UCSD-AML1 (cell line): ENCODE data around the gene EXOC6B.
"Not testable (repeated sequence)": the region's sequence is repeated elsewhere in the genome, so short reads cannot be mapped to it uniquely, and the experiment has no call there.

Source experiments
- DNase-seq: peaks from one replicate; lab custom pipeline; 2025; ENCODE audit not compliant: unreplicated experiment; lab: John Stamatoyannopoulos, UW

The EXOC6B gene

DNA sequence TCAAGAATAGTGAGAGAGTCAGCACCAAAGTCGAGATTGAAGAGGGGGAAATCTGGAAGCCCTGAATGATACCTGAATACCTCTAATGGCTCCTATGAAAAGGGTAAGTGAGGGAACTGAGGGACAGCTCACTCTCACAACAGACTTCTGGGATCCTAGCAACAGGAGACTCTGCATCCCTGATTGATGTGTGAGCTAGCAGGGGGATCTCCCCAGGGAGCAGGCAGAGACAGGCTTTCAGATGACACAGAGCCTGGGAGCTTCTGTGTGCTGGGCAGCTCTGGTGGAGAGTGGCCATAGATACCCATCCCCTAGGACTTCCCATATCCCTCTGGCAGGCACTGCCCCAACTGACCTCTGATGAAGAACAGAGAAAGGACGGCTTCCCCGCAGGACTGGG is 206.2 kb downstream of the EXOC6B start:
- no peak for DNase-seq

DNA sequence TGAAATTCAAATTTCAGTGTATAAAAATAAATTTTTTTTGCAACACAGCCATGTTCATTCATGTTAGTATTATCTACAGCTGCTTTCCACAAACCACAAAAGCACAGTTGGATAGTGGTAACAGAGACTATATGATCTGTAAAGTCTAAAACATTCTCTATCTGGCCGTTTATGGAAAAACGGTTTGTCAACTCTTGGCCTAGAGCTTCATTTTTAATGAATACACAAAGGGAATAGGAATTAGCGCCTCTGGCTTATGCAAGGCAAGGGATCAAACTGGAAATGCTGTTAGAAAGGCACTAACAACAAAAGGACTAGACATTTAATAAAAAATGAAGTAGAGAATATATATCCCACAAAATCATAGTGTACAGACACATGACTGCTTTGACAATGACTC is 211.9 kb downstream of the EXOC6B start:
- no peak for DNase-seq

DNA sequence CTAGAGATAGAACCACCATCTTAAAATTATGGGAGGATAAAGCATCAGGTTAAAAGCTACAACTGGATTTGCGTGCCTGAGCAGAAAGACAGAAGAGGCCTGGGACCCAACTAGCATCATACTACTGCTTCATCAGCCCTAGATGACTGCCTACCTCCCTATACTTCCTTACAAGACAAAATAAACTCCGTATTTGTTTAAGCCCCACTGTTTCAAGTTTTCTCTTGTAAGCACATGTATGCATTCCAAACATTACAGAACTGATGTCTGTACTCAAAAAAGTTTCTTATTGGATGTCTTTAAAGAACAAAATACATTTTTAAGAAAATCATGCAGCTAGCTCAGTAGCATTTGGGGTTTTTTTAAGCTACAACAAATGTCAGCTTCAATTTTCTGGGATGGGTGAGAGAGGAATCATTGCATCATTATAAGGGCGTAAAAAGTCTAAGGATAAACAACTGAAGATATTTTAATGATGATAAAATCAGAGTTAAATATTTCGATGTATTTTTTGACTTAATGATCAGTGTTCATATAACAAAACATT is 213.1 kb downstream of the EXOC6B start:
- DNase-seq: no peak

DNA sequence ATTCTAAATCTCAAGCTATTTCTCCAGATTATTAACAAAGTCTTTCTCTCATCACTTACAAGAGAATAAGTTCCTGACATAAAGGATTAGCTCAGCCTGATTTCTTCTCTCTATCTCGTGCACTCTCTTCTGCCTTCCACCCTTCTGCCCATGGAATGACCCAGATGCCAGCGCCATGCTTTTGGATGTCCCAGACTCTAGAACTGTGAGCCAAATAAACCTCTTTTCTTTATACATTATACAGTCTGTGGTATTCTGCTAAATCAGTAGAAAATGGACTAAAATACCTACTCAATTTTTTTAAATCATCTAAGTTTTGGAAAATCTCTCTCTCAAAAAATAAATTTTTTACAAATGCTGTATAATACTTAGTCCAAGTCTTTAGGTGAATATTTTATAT is 218.6 kb downstream of the EXOC6B start:
- no peak for DNase-seq

DNA sequence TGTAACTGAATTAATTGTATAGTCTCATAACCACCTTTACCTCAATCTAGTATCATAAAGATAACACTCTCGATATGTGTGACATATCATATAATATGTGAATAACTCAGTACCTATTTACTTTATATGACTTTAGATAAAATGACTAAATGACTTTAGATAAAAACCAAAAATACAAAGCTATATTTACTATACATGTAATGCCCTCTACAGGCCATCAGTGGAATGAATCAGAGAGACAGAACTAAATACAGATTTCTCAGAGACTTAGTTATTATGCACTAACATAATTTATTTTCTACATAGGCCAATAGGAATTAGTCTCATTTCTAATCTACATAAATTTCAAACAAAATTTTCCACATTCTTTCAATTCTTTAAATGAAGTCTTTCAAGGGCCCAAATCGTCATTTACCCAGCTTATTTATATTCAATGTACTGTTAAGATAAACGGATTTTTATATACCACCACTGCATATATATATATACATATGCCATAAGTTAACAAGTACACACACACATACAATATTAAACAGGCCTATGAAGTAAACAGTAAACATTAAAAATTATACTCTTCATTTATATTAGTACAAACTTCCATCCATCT is 219.9 kb downstream of the EXOC6B start:
- no peak for DNase-seq

DNA sequence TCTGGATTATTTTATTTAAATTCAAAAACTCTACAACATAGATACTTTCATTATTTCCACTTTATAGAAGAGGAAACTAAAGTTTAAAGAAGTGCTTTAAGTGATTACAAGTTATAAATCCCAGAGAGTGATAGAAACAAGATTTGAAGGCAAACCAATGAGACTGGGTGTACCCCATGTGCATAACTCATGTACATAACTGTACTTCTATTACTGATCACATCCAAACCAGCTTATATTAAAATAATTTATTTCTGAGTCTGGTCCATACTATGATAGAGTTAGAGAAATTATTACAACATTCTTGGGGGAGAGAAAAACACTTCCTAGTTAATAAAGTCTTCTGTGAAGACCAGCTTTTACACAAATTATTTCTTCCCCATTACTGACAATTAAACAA is 221.4 kb downstream of the EXOC6B start:
- DNase-seq: no peak

DNA sequence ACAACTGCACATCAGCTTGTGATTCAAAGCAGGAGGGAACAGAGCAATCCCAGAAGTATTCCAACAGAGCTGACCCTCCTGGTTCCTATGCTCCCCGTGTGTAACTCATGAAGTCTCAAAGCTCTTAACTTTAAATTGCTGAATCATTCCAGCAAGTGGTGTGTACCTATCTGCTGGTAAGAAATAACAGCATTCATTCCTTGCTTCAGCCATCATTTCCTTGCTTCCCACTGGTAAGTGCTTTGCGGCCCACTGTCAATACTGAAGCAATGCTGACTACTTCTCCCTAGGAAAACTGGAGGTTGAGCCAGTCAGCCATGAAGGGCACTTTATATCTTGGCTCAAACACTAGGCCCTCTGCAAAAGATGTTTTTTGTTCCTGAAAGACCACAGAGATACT is 222.4 kb downstream of the EXOC6B start:
- DNase-seq: no peak

DNA sequence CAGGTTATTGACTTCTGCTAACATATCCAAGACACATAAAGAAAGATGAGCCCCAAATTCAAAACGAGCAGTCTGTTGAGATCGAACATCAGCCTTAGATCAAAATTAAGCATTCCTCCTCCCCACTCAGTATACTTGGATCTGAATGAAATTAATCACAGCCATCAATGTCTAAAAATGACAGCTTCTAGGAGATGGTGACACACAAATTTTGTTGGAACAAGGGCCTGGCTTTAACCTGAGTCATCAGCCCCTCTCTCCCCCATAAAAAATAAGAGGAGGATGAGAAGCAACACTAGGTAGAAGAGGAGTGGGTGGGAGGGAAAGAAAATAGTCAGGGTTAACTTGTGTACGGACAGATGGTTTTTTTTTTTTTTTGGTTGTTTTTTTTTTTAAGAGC is 223.1 kb downstream of the EXOC6B start:
- DNase-seq: no peak

DNA sequence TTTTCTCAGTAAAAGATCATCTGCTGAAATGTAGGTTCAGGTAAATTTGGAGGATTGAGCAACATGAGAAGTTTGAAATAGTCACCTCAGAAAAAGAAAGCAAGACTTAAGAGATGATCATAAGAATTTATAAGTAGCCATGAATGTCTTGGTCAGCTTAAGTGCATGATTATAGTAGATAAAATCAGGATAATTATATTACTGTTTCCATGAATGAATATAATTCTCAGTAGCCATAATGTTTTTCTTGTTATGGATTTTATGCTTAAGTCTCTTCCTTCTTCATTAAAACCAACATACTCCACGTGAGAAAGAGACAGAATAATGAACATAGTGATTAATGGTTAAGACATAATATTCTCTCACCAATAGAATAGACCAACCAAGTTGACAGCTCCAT is 223.7 kb downstream of the EXOC6B start:
- no peak for DNase-seq

DNA sequence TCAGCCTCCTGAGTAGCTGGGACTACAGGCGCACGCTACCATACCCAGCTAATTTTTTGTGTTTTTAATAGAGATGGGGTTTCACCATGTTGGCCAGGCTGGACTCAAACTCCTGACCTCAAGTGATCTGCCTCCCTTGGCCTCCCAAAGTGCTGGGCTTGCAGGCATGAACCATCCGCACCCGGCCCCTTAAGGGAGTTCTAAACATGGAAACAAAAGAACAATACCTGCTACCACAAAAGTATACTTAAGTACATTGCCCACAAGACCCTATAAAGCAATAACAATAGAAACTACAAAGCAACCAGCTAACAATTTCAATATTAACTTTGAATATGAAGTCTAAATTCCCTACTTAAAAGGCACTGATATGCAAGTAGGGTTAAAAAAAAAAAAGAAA is 242.0 kb downstream of the EXOC6B start:
- DNase-seq: not testable (repeated sequence)

DNA sequence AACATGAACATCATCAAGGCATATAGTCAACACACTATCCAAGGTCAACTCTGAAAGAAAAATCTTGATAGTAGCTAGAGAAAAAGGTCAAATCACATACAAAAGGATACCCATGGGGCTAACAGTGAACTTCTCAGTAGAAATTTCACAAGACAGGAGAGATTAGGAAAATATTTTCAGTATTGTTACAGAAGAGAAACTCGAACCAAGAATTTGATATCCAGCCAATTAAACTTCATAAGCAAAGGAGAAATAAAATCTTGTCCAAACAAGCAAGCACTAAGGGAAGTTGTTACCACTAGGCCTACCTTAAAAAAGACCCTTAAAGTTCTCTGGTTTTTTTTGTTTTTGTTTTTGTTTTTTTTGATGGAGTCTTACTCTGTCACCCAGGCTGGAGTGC is 242.5 kb downstream of the EXOC6B start:
- DNase-seq: no peak

DNA sequence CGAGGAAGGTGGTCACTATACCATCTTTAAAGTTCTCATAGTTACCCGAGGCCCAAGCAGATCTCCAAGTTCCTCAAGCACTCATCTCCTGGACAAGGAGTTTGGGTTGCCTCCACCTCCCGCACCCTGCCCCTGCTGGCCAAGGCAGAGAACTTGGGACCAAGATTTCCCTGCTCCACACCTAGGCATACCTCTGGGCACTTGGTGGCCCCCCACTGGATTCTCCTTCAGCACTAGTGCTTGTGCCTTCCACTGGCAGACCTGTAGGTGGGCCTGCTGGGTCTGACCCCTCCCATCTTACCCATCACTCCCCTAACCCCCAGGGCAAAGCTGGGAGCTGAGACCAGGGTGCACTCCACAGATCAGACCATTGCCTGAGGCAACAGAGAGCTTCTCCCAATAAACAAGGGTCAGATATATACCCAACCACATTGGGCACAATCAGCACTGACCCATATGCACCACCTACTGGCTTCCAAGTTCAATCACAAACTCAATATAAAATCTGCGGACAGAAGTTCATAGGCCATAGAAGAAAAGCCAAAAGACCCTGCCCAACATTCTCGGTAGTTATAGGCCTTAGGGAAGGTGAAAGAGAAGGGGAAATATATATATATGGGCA is 244.2 kb downstream of the EXOC6B start:
- DNase-seq: peak; percentile 8

DNA sequence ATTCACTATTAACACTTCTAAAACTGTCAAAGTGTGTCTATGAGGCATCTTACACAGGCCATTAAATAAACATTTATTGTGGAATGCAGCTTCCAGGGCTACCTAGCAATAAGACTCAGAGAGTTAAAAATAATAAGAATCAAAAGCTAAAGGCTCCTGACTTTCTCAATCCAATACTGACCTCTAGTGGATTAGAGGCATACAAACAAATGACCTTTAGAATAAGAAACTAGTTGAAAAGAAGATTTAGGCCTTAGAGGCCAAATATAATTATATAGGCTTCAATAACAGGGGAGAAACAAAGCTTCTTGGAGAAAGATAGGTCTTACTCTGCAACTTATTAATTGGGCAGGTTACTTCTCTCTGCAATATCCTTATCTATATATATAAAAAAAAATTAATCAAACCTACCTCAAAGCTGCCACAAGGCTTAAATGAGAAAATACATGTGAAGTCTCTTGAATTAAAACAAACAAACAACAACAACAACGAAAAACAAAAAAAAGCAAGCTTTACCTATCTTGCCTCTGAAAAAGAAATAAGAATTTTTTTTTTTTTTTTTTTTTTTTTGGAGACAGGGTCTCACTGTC is 246.1 kb downstream of the EXOC6B start:
- no peak for DNase-seq

DNA sequence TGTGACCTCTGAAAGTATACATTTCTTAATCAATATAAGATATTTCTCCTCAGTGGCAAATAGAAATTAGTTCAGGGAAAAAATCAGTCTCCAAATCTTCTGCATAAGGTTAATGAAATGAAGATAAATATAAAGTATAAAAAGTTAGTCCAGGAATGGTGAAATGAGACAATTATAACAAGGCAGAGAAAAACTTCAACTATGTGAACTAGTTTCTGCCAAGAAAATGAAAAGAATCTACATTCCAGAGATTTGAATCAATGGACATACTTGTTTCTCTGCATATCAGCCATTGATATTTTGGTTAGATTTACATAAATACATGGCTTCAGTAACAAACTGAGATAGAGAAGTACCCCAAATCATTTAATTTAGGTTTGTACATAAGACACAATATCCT is 249.0 kb downstream of the EXOC6B start:
- no peak for DNase-seq

DNA sequence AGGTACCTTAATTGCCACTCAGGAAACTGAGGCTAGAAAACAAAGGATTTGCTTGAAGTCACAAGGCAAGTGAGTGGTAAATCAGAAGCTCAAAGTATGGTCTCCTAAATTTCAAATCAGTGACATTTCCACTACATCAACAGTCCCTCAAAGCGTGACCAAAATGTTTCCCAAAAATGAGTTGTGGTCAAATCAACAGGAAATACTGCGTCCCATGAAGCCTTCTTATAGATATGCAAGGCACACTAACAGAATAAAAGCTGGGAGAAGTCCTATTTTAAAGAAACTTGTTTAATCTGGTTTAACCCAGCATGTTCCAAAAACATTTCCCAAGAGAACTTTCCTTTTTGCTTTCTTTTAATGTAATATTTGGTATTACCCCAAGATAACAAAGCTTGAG is 249.4 kb downstream of the EXOC6B start:
- no peak for DNase-seq

DNA sequence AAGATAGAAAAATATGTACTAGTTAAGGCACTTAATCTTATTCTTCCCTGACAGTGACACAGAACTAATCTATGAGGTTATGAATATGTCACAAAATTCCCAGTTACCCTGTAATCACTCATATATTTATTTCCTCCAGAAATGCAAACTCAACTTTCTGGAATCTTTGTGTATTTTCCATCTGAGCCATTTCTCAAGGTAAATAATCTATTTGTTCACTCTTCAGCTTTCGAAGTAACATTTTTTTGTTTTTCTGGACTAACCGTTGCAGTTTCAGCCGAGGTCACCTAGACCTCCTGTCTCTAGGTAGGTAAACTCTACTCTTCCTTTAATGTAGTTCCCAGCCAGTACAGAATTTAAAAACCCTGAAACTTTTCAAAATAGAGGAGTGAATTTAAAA is 250.9 kb downstream of the EXOC6B start:
- no peak for DNase-seq

DNA sequence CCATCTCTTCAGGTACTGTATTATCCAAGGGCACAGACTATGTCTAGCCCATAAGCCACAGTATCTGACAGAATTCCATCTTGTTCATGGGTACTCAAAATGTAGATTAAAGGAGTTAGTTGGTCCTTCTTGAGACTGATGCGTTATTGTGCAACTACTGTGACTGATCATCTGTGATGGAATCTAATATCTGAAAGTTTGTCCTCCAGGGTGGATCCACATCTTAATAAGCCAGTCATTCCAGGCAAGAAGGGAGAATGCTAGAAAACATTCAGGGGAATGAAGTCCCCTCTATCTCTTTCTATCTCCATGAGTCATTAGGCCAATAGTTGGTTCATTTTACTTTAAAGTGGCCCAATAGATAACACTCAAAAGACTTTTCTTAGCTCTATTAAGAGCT is 252.6 kb downstream of the EXOC6B start:
- no peak for DNase-seq

DNA sequence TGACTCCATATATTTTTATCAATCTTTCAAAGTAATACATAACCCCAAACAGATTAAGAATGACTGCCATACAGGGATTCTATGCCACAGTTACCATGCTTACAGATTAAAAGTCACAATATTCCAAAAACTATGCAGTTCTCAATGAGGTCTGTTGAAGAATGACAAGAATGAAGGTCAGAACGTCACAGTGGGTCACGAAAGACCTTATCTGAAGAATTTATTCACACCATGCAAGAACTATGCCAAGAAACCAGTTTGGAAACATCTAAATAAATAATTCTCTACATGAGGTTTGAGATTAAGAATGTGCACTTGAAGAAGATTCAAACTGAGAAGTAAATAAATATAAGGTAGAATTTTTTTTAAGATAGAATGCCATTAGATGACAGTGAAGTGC is 253.3 kb downstream of the EXOC6B start:
- no peak for DNase-seq

DNA sequence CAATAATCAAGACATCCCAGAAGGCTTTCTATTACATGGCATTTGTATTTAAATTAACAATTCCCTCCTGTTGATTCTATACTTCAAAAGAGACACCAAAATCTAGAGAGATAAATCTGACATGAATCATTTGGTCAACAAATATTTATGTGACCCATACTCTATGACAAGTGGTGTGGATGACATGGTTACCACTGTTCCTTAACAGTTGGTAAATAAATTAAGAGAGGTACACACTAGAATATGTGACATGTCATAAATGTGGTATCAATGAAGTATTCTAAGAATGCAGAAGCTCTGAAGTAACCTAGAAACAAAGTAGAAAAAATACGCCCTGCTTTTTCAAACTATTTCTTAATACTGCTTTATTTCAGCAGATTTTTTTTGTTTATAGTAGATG is 255.4 kb downstream of the EXOC6B start:
- no peak for DNase-seq

DNA sequence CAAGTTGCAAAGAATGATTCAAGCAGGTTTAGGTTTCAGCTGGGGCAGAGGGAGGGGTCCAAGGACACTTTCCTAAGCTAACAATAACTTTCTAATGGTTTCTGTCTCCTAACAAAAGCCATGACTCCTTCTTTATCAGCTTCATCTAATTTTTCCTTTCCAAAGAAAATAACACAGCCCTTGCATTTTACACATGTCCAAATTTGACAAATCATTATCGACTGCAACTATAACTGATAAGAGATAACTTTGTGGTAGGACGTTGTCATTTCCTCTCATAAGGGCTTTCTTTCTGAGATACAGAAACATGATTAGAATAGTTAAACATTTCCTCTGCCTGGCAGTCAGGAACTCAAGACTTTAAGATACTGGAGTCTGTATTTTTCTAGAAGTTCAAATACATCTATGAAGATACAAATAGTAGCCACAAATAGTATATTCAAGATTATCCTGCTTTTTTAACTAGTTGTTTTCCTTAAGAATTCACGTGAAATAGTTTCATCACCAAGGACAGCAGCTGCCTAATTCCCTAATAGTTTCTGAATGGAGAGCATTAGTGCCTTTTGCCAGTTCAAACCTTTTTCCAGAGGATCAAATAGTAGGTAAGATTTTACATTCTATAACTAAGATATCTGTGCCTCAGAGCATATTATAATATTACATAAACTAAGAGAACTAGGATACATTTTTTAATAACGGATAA is 263.2 kb downstream of the EXOC6B start:
- DNase-seq: no peak

DNA sequence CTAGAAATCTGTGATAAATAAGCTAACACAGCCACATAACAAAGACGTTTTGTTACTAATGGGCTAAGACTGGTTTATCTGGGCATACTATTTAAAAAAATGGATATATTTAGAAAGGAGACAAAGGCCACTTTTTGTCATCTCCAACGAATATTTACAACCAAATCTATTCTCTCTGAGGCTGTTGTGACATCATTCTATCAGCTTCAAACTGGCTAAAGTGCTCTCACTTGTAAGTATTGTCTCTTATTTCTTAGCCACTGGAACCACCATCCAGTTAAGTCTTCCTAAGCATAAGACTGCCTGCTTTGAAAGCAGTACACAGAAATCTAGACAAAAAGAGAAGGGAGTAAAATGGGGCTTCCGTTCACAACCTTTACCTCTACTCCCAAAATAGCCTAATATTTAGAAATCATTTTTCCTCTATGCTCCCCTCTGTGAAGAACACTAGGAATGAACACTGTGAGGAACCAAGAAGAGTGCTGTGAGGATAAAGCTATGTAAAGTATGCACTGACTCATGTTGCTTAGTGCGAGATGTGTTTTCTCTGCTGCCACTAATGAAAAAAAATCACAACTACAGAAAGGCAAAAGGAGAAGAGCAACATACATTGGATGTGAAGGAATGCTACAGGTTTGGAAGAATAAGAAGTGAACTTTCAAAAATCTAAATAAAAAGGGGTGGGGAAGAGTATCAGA is 264.1 kb downstream of the EXOC6B start:
- no peak for DNase-seq
